Measurements from ENCODE around the gene EFCAB7. TPM values are rescaled to one million over a fixed set of nuclear protein-coding genes. Genes with fewer than 3 reads are reported as not detected.

EFCAB7 gene
- total and polyA plus RNA-seq, 12 donors = 2.5 to 16.7 (median 6.3) TPM

- intact Hi-C loops (cut with DNase I) = no loop called here
- H3K36me3 ChIP-seq (replicated peaks in 1 of 2) = no peaks in the 10 kb centered on the region
- H3K4me3 ChIP-seq = no peak overlapping the region
- 56 to 63% (median 60%) methylated on average over 3 of the region's 3 CpGs for WGBS, 4 donors
- peaks cover 14 to 19% of the 10 kb centered on the region in 2 donors for H3K4me1 ChIP-seq (replicated peaks in 1 of 2)
- TF ChIP-seq POLR2A (IDR thresholded peaks at IDR 0.05) = no peak
- TF ChIP-seq, protein P1, sequence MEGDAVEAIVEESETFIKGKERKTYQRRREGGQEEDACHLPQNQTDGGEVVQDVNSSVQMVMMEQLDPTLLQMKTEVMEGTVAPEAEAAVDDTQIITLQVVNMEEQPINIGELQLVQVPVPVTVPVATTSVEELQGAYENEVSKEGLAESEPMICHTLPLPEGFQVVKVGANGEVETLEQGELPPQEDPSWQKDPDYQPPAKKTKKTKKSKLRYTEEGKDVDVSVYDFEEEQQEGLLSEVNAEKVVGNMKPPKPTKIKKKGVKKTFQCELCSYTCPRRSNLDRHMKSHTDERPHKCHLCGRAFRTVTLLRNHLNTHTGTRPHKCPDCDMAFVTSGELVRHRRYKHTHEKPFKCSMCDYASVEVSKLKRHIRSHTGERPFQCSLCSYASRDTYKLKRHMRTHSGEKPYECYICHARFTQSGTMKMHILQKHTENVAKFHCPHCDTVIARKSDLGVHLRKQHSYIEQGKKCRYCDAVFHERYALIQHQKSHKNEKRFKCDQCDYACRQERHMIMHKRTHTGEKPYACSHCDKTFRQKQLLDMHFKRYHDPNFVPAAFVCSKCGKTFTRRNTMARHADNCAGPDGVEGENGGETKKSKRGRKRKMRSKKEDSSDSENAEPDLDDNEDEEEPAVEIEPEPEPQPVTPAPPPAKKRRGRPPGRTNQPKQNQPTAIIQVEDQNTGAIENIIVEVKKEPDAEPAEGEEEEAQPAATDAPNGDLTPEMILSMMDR (IDR thresholded peaks at IDR 0.05) = no peak
- H3K27me3 ChIP-seq = no peaks in the 10 kb centered on the region
- peak in 2 of 7 donors; percentile 33 to 51 for DNase-seq
- H3K9me3 ChIP-seq (replicated peaks in 1 of 3) = no peaks in the 10 kb centered on the region
- peak overlapping the region in 2 of 5 donors; percentile 21 to 65 for H3K27ac ChIP-seq
These were observed 66.8 kb downstream of the EFCAB7 start for GRCh38 chr1:63590166-63590560.

DNA sequence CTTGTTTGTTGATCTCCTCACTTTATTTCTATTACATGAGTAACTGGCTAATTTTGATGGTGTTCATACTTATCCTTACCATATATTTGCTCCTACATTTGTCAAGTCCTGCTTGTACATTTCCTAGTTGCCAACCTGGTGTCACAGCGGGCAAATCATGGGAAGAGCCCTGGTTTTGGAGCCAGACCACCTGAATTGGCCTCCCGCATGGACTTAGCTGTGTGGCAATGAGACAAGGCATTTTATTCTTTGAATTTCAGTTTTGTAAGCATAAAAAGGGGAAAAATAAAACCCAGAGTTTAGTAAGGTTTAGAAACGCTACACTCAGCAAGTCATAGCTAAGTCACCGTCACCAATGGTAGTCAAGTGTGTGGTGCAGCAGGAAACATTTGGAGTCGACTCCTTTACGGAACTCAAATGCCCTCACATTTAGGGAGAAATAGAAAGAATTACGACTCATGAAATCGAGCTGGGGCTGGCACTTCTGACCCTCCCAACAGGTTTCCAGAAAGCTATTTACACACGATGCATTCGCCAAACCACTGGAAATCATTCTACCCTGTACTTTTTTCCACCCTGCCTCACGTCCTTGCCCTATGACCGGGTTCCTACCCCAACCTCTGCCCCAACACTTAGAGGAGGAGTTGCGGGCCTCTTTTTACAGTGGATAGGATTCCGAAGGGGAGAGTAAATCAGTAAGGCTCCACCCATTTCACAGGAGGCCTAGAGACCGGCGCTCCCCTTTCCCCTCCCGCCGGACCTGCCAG lies 69.4 kb downstream of the EFCAB7 start:
- H3K36me3 ChIP-seq (replicated peaks in 1 of 2) = no peaks in the 10 kb centered on the region
- DNase-seq = peak in 1 of 7 donors; percentile 19
- 20 to 26% (median 20%) methylated on average over 14 to 18 of the region's 18 CpGs for WGBS, 4 donors
- TF ChIP-seq, protein P1 (IDR thresholded peaks at IDR 0.05) = no peak
- no peak for TF ChIP-seq POLR2A (IDR thresholded peaks at IDR 0.05)
- no peaks in the 10 kb centered on the region for H3K27me3 ChIP-seq
- no peaks in the 10 kb centered on the region for H3K9me3 ChIP-seq (replicated peaks in 1 of 3)
- peaks cover 26 to 28% of the 10 kb centered on the region in 2 donors for H3K4me1 ChIP-seq (replicated peaks in 1 of 2)
- H3K4me3 ChIP-seq = peak overlapping the region; percentile 54 to 91 (median 82)
- intact Hi-C loops (cut with DNase I) = no loop called here
- peak overlapping the region; percentile 77 to 98 (median 90) for H3K27ac ChIP-seq

GRCh38 chr1:63593303-63593885 lies 70.1 kb downstream of the EFCAB7 start, which contains the start of gene PGM1:
PGM1 (plus strand) TSS chr1:63593411; CDS start chr1:63593489, 78 bp downstream.
- peak; percentile 74 to 86 (median 80) for DNase-seq
- H3K4me3 ChIP-seq = peak within 1 kb of the TSS; percentile 54 to 91 (median 84)
- no peaks in the 10 kb centered on the region for H3K9me3 ChIP-seq (replicated peaks in 1 of 3)
- H3K27me3 ChIP-seq = no peaks in the 10 kb centered on the region
- peaks cover 26 to 28% of the 10 kb centered on the region in 2 donors for H3K4me1 ChIP-seq (replicated peaks in 1 of 2)
- TF ChIP-seq, protein P1 (IDR thresholded peaks at IDR 0.05) = peak in 1 of 6 experiments; percentile 5
- TF ChIP-seq POLR2A (IDR thresholded peaks at IDR 0.05) = peak; percentile 8 to 58
- peak within 1 kb of the TSS; percentile 77 to 98 (median 90) for H3K27ac ChIP-seq
- 0 to 2% (median 0%) methylated on average over 12 to 64 of the region's 64 CpGs; no CpG with 5 or more reads in 1 of the 4 donors for WGBS, 4 donors
- intact Hi-C loops (cut with DNase I) = no loop called here
- H3K36me3 ChIP-seq (replicated peaks in 1 of 2) = no peaks in the 10 kb centered on the region

DNA sequence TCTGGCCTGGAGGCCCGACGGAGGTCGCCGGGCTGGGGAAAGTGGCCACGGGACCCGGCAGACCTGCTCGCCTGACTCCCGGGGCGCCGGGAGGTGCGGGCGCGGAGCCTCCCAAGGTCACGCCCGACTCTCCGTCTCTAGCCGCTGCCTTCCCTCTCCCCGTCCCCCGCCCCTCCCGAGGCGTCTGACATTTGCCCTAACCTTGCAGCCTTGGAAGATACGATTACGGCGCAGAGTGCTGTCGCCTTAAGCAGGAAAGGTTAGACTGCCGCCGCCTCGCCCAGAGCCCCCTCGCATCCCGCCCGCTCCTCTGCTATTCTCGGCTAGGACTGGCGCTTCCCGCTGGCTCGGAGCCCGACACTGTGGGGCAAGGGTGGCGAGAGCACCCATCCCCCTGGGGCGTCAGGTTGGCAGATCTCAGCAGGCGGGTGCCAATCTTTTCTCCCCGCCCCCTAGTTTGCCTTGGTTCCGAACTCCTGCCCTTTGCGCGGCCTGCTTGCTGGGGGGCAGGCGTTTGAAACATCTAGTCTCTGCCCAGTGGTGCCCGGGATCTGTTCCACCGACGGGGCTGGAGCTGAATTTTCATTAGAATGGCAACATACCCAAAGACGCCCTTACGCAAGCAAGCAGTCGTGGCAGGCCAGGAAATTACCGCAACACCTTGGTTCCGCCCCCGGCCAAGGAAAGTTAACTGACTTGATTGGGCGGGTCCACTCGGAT lies 70.7 kb downstream of the EFCAB7 start:
- peak; percentile 71 to 85 (median 80) for DNase-seq
- Histone ChIP-seq H3K4me1 (replicated peaks in 1 of 2) (peaks cover 26 to 28% of the 10 kb centered on the region in 2 donors), H3K9me3 (replicated peaks in 1 of 3) (no peaks in the 10 kb centered on the region), H3K27ac (peak overlapping the region; percentile 77 to 98 (median 90)), H3K4me3 (peak overlapping the region; percentile 54 to 91 (median 84)), H3K36me3 (replicated peaks in 1 of 2) (no peaks in the 10 kb centered on the region), H3K27me3 (no peaks in the 10 kb centered on the region)
- 2 to 5% (median 3%) methylated on average over 12 to 55 of the region's 55 CpGs for WGBS, 4 donors
- TF ChIP-seq, protein P1 (IDR thresholded peaks at IDR 0.05) = no peak
- peak in 1 of 2 donors; percentile 45 for TF ChIP-seq POLR2A (IDR thresholded peaks at IDR 0.05)
- intact Hi-C loops (cut with DNase I) = no loop called here
